GM23248 (cell line): Measurements from ENCODE around the gene C4B.

Source experiments
- EZH2 ChIP-seq: fragments of 200-600 bp; sonication (generic); IDR thresholded peaks from 2 replicates; pipeline ENCODE4 v1.6.1; 2018; ENCODE audit warnings: antibody characterized with exemption, mild to moderate bottlenecking; ENCODE audit not compliant: insufficient read depth, poor library complexity, severe bottlenecking
- EZH2phosphoT487 ChIP-seq: fragments of 200-600 bp; sonication (generic); IDR thresholded peaks from 2 replicates; pipeline ENCODE4 v1.6.1; 2018; ENCODE audit warnings: antibody characterized with exemption, moderate library complexity, mild to moderate bottlenecking, low read depth; ENCODE audit not compliant: insufficient read depth

GRCh38 chr6:32047539-32047854, 32.9 kb downstream of the C4B start:
- no peak for TF ChIP-seq EZH2phosphoT487
- no peak for TF ChIP-seq EZH2
